Esophagus squamous epithelium (tissue), 4 donors: ENCODE data around the gene ITGB3.

Experiments
- POLR2A ChIP-seq, 4 donors: fragments of 450-650 bp; IDR thresholded peaks; one replicate each; pipeline ENCODE4 v1.6.1; 2017; ENCODE audit warnings: antibody characterized with exemption in 4 of 4, mild to moderate bottlenecking in 4 of 4, moderate library complexity in 3 of 4
- TF ChIP-seq, protein P1 (sequence below), 6 experiments: fragments of 450-650 bp in 4 of 6; fragments of 200-600 bp in 2 of 6; sonication (generic) in 2 of 6; IDR thresholded peaks; one replicate each; pipeline ENCODE4 v1.5.1; 2016 to 2019; ENCODE audit warnings: antibody characterized with exemption in 6 of 6, mild to moderate bottlenecking in 4 of 6, moderate library complexity in 4 of 6

DNA sequence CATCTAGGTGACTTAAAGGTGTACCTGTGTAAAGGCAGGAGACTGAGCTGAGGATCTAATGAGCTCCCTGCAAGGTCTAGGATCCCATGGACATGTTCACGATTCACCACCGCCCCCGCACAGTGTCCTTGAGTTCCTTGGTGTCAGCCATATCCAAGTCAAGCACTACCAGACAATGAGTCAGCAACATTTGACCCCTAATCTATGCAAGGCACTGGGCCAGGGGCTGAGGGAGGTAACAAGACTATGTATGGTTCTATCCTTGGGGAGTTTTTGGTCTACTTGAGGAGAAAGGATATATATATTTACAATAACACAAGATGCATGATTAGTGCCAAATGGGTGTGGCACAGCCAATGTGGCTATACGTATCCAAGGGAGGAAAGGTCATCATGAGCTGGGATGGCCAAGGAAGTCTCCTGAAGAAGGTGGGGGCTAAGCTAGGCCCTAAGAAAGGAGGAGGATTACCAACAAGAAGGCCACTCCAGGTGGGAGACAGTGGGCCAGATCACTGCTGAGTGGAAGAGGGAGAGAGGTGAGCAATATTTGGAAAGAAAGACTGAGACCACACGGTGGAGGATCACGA is 35.0 kb downstream of the ITGB3 start:
- TF ChIP-seq POLR2A (IDR thresholded peaks at IDR 0.05) = no peak
- TF ChIP-seq, protein P1, sequence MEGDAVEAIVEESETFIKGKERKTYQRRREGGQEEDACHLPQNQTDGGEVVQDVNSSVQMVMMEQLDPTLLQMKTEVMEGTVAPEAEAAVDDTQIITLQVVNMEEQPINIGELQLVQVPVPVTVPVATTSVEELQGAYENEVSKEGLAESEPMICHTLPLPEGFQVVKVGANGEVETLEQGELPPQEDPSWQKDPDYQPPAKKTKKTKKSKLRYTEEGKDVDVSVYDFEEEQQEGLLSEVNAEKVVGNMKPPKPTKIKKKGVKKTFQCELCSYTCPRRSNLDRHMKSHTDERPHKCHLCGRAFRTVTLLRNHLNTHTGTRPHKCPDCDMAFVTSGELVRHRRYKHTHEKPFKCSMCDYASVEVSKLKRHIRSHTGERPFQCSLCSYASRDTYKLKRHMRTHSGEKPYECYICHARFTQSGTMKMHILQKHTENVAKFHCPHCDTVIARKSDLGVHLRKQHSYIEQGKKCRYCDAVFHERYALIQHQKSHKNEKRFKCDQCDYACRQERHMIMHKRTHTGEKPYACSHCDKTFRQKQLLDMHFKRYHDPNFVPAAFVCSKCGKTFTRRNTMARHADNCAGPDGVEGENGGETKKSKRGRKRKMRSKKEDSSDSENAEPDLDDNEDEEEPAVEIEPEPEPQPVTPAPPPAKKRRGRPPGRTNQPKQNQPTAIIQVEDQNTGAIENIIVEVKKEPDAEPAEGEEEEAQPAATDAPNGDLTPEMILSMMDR (IDR thresholded peaks at IDR 0.05) = no peak
